A673 (cell line): ENCODE data around the gene EPHB4.

Source experiments
- CTCF ChIP-seq: fragments of 300-800, 200-600 bp; sonication (generic); conservative IDR thresholded peaks from 2 replicates; pipeline ENCODE4 v1.5.1; 2017; ENCODE audit warnings: low read depth, mild to moderate bottlenecking, antibody characterized with exemption, low read length, moderate library complexity, mixed read lengths
- EZH2 ChIP-seq: fragments of 200-600 bp; sonication (generic); IDR thresholded peaks from 2 replicates; pipeline ENCODE4 v1.6.1; 2017; ENCODE audit warnings: borderline replicate concordance, low read depth, mild to moderate bottlenecking, mixed read lengths, antibody characterized with exemption, low read length; ENCODE audit not compliant: poor library complexity, severe bottlenecking

DNA sequence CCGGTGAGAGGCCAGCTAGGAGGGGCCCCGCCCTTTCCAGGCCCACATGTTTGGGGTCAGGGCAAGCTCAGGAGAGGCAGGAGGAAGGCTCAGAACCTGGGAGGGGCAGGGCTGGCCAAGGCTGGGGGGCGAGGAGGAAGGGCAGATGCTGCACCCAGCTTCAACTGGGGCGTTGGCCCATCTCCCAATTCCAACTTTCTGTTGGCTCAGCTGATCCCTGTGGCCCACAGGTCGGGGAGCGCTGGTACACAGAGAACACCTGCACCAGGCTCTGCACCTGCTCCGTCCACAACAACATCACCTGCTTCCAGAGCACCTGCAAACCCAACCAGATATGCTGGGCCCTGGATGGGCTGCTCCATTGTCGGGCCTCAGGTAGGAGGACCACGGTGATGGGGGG lies 53.8 kb downstream of the EPHB4 start:
- TF ChIP-seq CTCF (no peak), EZH2 (no peak)
